K562 (cell line): ENCODE results near the gene RELA. TPM values are rescaled to one million over a fixed set of nuclear protein-coding genes. Genes with fewer than 3 reads are reported as not detected.

ENCODE experiments used
- ATAC-seq: fragments of 200-7000 bp; cut with Tn5 transposase; 3 replicates; pipeline ENCODE4 v1.9.1; 2020; ENCODE audit warnings: moderate library complexity
- BruUV-seq: library from RNA; stranded (reverse); fragments of 400-500 nt; replicated peaks from 2 replicates; lab custom pipeline; 2021; lab: Mats Ljungman, UMichigan
- CTCF ChIA-PET: fragments of 300-600 bp; formaldehyde crosslinking; extraction: SDS; loops from one replicate; lab custom pipeline; 2021; ENCODE audit warnings: low intra/inter-chr PET ratio; lab: Yijun Ruan, JAX
- POLR2A ChIA-PET: fragments of 300-600, 350-650 bp; sonication (Branson Sonifier 250); formaldehyde crosslinking; extraction: SDS; loops from one replicate; lab custom pipeline; 2021; ENCODE audit warnings: antibody characterized with exemption, inconsistent platforms; lab: Yijun Ruan, JAX
- DNase-seq, 4 experiments: peaks; one replicate each; pipeline versions ENCODE4 v3.0.0 to v3.0.0-alpha.2; 2011 to 2018; ENCODE audit warnings: low spot score in 3 of 4, mixed read lengths in 3 of 4; ENCODE audit errors: extremely low read depth in 1 of 4
- FAIRE-seq: peaks from 2 replicates; lab custom pipeline; 2011; peaks lifted over from hg19 to GRCh38; lab: Jason Lieb, UNC
- H2AFZ ChIP-seq: 2 replicates; pipeline ENCODE4 v1.6.0; 2011; ENCODE audit warnings: low read depth, low read length, control low read depth, inconsistent platforms
- H3K27ac ChIP-seq: fragments of 200-600 bp; 3 replicates; pipeline ENCODE4 v1.8.0; 2011; ENCODE audit warnings: low read depth, mild to moderate bottlenecking, control low read depth, inconsistent platforms, low read length, moderate library complexity, mixed read lengths; ENCODE audit errors: extremely low read depth
- H3K27me3 ChIP-seq, 2 experiments: fragments of 300-600 bp in 1 of 2; 2 replicates in 1 of 2; 3 replicates in 1 of 2; pipeline versions ENCODE4 v1.6.0 to v1.8.0; 2011; ENCODE audit warnings: inconsistent platforms in 2 of 2, low read length in 2 of 2, mild to moderate bottlenecking in 1 of 2, mixed read lengths in 1 of 2, moderate library complexity in 1 of 2; ENCODE audit not compliant: control insufficient read depth in 2 of 2, insufficient read depth in 2 of 2
- H3K36me3 ChIP-seq: fragments of 300-600 bp; 3 replicates; pipeline ENCODE4 v1.8.0; 2011; ENCODE audit warnings: mild to moderate bottlenecking, low read length, inconsistent platforms; ENCODE audit not compliant: control insufficient read depth, insufficient read depth
- H3K4me1 ChIP-seq, 2 experiments: fragments of 200-600 bp in 1 of 2; replicated peaks in 1 of 2; 2 replicates in 1 of 2; 3 replicates in 1 of 2; pipeline versions ENCODE4 v1.5.1 to v1.8.0; 2011; ENCODE audit warnings: inconsistent platforms in 2 of 2, low read length in 2 of 2, mild to moderate bottlenecking in 1 of 2, mixed read lengths in 1 of 2, moderate library complexity in 1 of 2; ENCODE audit not compliant: control insufficient read depth in 2 of 2, insufficient read depth in 2 of 2
- H3K4me2 ChIP-seq: 2 replicates; pipeline ENCODE4 v1.6.1; 2011; ENCODE audit warnings: low read length, control low read depth, inconsistent platforms, mixed read lengths; ENCODE audit not compliant: insufficient read depth
- H3K4me3 ChIP-seq: fragments of 200-600 bp; sonication (generic), shearing (Covaris generic); 2 replicates; pipeline ENCODE4 v1.5.1; 2016; ENCODE audit warnings: control low read depth, inconsistent platforms
- H3K79me2 ChIP-seq: fragments of 200-600 bp; 3 replicates; pipeline ENCODE4 v1.8.0; 2011; ENCODE audit warnings: low read length, inconsistent platforms; ENCODE audit not compliant: control insufficient read depth, insufficient read depth
- H3K9ac ChIP-seq, 2 experiments: 2 replicates each; pipeline versions ENCODE4 v1.6.0 to v1.6.1; 2011; ENCODE audit warnings: low read depth in 2 of 2, low read length in 2 of 2, control low read depth in 1 of 2, inconsistent platforms in 1 of 2, mild to moderate bottlenecking in 1 of 2, mixed read lengths in 1 of 2; ENCODE audit not compliant: insufficient read depth in 1 of 2
- H3K9me1 ChIP-seq: one replicate; pipeline ENCODE4 v1.6.0; 2011; ENCODE audit warnings: inconsistent platforms, mild to moderate bottlenecking, low read length, moderate library complexity; ENCODE audit not compliant: control insufficient read depth, insufficient read depth
- H3K9me3 ChIP-seq: replicated peaks from 2 replicates; pipeline ENCODE4 v1.5.1; 2011; ENCODE audit warnings: low read depth, low read length, inconsistent platforms; ENCODE audit not compliant: control insufficient read depth, insufficient read depth
- H4K20me1 ChIP-seq: replicated peaks from 2 replicates; pipeline ENCODE4 v1.6.1; 2011; ENCODE audit warnings: low read length, inconsistent platforms, mixed read lengths; ENCODE audit not compliant: control insufficient read depth, insufficient read depth
- CCAR2 ChIP-seq: fragments of 200-400 bp; formaldehyde crosslinking; IDR thresholded peaks from 2 replicates; pipeline ENCODE4 v1.6.1; 2017; ENCODE audit warnings: mild to moderate bottlenecking, low read depth, low read length
- KAT7 ChIP-seq: sonication (generic); formaldehyde crosslinking; IDR thresholded peaks from 2 replicates; pipeline ENCODE4 v1.8.0; 2022; ENCODE audit warnings: missing genetic modification reagents, mild to moderate bottlenecking, borderline replicate concordance
- NCOA4 ChIP-seq: fragments of 450-650 bp; IDR thresholded peaks from 2 replicates; pipeline ENCODE4 v1.6.1; 2018; ENCODE audit warnings: mild to moderate bottlenecking; ENCODE audit not compliant: partially characterized antibody
- PTRF ChIP-seq: fragments of 450-650 bp; IDR thresholded peaks from 2 replicates; pipeline ENCODE4 v1.6.1; 2016; ENCODE audit warnings: mild to moderate bottlenecking, missing genetic modification characterization, missing compliant biosample characterization
- SMARCE1 ChIP-seq: fragments of 450-650 bp; IDR thresholded peaks from 2 replicates; pipeline ENCODE4 v1.7.1; 2016; ENCODE audit warnings: mild to moderate bottlenecking
- ZSCAN32 ChIP-seq: fragments of 450-650 bp; formaldehyde crosslinking; IDR thresholded peaks from 2 replicates; pipeline ENCODE4 v1.4.0; 2020; ENCODE audit warnings: mild to moderate bottlenecking, moderate library complexity
- WGBS: fragments of 100-300 bp; shearing (Covaris generic); methylation state at CpG from one replicate; pipeline ENCODE4 v1.1.6; 2016; ENCODE audit warnings: low coverage, mixed read lengths; ENCODE audit not compliant: insufficient coverage; ENCODE audit errors: missing lambda C conversion rate; 5-methylcytosine and 5-hydroxymethylcytosine counted together
- in situ Hi-C: fragments of 300-500 bp; cut with MboI; formaldehyde crosslinking; loops from 4 replicates; pipeline ENCODE4 v1.15.0; 2018; ENCODE audit warnings: inconsistent platforms, mixed read lengths
- intact Hi-C: fragments of 100-400 bp; cut with micrococcal nuclease; formaldehyde crosslinking; loops from 2 replicates; pipeline ENCODE4 v1.14.2; 2022
- polyA plus RNA-seq, 8 experiments: library from polyadenylated mRNA; depleted of rRNA in 4 of 8; stranded (reverse) in 5 of 8; unstranded in 3 of 8; fragments of >200 nt; fragmentation: Nextera tagmentation in 2 of 8; fragmentation: Illumina TruSeq in 1 of 8; extraction: Ambion mirVana in 2 of 8; extraction: Trizol in 1 of 8; gene quantifications; 2 replicates each; pipeline versions ENCODE4 v1.2.1 to v1.2.3, GENCODE V29; 2011 to 2014; ENCODE audit warnings: inconsistent platforms in 1 of 8, missing spikeins in 1 of 8
- total RNA-seq, 7 experiments: library from RNA; depleted of rRNA in 6 of 7; stranded (reverse); fragments of >200 nt in 6 of 7; fragmentation: Illumina TruSeq in 2 of 7; extraction: Trizol in 2 of 7; gene quantifications; 2 replicates each; pipeline versions ENCODE4 v1.2.1 to v1.2.3, GENCODE V29; 2011 to 2021; ENCODE audit warnings: low replicate concordance in 1 of 7
- TF ChIP-seq, protein P1 (sequence below), 2 experiments: fragments of 450-650 bp; formaldehyde crosslinking in 1 of 2; IDR thresholded peaks; 2 replicates each; pipeline versions ENCODE4 v1.4.0 to v1.6.1; 2014 to 2020; ENCODE audit warnings: mild to moderate bottlenecking in 2 of 2, borderline replicate concordance in 1 of 2, low read depth in 1 of 2
- TF ChIP-seq, protein P2 (sequence below): IDR thresholded peaks from 2 replicates; pipeline ENCODE4 v1.6.1; 2011; ENCODE audit not compliant: insufficient read length; ENCODE audit errors: extremely low read depth
- TF ChIP-seq, protein P3 (sequence below): fragments of 450-650 bp; formaldehyde crosslinking; IDR thresholded peaks from 2 replicates; pipeline ENCODE4 v1.4.0; 2020; ENCODE audit warnings: mild to moderate bottlenecking
- TF ChIP-seq, protein P4 (sequence below): fragments of 250-450 bp; sonication (Bioruptor Pico); IDR thresholded peaks from 2 replicates; pipeline ENCODE4 v1.4.0; 2020; ENCODE audit warnings: mild to moderate bottlenecking, moderate library complexity

Gene RELA
- total and polyA plus RNA-seq, 9 of the 15 experiments (the other 6 are each of a cell fraction or from before 2014, with no cell fraction given), result 6.0 to 67.4 (median 20.6) TPM

DNA sequence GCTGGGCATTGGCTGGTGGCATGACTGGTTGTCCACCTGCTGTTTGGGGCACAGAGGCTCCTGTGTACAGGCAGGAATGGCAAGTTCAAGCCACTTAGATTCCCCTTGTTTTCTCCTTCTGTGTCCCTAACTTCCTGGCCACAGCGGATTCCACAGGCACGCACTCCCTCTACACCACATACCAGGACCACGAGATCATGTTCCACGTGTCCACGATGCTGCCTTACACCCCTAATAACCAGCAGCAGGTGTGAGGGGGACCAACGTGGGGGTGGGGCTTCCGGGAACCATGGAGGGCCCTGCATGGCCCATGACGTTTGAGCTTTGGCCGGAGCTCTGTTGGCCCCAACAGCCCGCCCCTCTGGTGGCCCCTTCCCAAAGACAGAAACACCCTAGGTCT is 17.0 kb downstream of the RELA start:
- intact Hi-C loops (no loop called here), in situ Hi-C loops (no loop called here)
- Histone ChIP-seq H2AFZ (no peak overlapping the region), H3K9ac (no peak overlapping the region), H4K20me1 (no peaks in the 10 kb centered on the region), H3K4me3 (no peak overlapping the region), H3K27me3 (no peaks in the 10 kb centered on the region), H3K36me3 (peaks cover 82% of the 10 kb centered on the region; the same call in 2 of the 3 replicates), H3K79me2 (no peaks in the 10 kb centered on the region; the same call in 2 of the 3 replicates), H3K4me2 (no peak overlapping the region), H3K9me3 (no peaks in the 10 kb centered on the region), H3K4me1 (peaks cover 9 to 69% of the 10 kb centered on the region in 2 experiments), H3K9me1 (peaks cover 4% of the 10 kb centered on the region), H3K27ac (no peak overlapping the region)
- no TSS peak for BruUV-seq
- no peak for ATAC-seq
- no peak for FAIRE-seq
- DNase-seq, result no peak
- WGBS, result 82% methylated on average over 8 of the region's 10 CpGs
- CTCF ChIA-PET, result no interaction called here
- POLR2A ChIA-PET, result interaction anchor here (1.0 kb wide), 1 partner anchor 13 kb away, joined by 5 read pairs; no protein-coding TSS in a partner anchor
- TF ChIP-seq, protein P1, sequence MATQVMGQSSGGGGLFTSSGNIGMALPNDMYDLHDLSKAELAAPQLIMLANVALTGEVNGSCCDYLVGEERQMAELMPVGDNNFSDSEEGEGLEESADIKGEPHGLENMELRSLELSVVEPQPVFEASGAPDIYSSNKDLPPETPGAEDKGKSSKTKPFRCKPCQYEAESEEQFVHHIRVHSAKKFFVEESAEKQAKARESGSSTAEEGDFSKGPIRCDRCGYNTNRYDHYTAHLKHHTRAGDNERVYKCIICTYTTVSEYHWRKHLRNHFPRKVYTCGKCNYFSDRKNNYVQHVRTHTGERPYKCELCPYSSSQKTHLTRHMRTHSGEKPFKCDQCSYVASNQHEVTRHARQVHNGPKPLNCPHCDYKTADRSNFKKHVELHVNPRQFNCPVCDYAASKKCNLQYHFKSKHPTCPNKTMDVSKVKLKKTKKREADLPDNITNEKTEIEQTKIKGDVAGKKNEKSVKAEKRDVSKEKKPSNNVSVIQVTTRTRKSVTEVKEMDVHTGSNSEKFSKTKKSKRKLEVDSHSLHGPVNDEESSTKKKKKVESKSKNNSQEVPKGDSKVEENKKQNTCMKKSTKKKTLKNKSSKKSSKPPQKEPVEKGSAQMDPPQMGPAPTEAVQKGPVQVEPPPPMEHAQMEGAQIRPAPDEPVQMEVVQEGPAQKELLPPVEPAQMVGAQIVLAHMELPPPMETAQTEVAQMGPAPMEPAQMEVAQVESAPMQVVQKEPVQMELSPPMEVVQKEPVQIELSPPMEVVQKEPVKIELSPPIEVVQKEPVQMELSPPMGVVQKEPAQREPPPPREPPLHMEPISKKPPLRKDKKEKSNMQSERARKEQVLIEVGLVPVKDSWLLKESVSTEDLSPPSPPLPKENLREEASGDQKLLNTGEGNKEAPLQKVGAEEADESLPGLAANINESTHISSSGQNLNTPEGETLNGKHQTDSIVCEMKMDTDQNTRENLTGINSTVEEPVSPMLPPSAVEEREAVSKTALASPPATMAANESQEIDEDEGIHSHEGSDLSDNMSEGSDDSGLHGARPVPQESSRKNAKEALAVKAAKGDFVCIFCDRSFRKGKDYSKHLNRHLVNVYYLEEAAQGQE (IDR thresholded peaks at IDR 0.05; ENCODE audit: borderline replicate concordance), result no peak
- TF ChIP-seq, protein P1 (CRISPR knock-in tag; IDR thresholded peaks at IDR 0.05; ENCODE audit: low read depth), result no peak
- TF ChIP-seq SMARCE1 (no peak), ZSCAN32 (CRISPR knock-in tag) (no peak), CCAR2 (no peak), KAT7 (CRISPR knock-in tag) (no peak), PTRF (tag) (no peak), NCOA4 (no peak)
- TF ChIP-seq, protein P2, sequence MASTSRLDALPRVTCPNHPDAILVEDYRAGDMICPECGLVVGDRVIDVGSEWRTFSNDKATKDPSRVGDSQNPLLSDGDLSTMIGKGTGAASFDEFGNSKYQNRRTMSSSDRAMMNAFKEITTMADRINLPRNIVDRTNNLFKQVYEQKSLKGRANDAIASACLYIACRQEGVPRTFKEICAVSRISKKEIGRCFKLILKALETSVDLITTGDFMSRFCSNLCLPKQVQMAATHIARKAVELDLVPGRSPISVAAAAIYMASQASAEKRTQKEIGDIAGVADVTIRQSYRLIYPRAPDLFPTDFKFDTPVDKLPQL, result no peak
- TF ChIP-seq, protein P3, sequence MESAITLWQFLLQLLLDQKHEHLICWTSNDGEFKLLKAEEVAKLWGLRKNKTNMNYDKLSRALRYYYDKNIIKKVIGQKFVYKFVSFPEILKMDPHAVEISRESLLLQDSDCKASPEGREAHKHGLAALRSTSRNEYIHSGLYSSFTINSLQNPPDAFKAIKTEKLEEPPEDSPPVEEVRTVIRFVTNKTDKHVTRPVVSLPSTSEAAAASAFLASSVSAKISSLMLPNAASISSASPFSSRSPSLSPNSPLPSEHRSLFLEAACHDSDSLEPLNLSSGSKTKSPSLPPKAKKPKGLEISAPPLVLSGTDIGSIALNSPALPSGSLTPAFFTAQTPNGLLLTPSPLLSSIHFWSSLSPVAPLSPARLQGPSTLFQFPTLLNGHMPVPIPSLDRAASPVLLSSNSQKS, result no peak
- TF ChIP-seq, protein P4, sequence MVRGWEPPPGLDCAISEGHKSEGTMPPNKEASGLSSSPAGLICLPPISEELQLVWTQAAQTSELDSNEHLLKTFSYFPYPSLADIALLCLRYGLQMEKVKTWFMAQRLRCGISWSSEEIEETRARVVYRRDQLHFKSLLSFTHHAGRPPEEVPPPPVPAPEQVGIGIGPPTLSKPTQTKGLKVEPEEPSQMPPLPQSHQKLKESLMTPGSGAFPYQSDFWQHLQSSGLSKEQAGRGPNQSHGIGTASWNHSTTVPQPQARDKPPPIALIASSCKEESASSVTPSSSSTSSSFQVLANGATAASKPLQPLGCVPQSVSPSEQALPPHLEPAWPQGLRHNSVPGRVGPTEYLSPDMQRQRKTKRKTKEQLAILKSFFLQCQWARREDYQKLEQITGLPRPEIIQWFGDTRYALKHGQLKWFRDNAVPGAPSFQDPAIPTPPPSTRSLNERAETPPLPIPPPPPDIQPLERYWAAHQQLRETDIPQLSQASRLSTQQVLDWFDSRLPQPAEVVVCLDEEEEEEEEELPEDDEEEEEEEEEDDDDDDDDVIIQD (CRISPR knock-in tag), result no peak
